Measurements from ENCODE around the gene STX12.
"Not testable (repeated sequence)": the region's sequence is repeated elsewhere in the genome, so short reads cannot be mapped to it uniquely, and the experiment has no call there.

STX12 gene

GRCh38 chr1:27775336-27775735, 2.3 kb downstream of the STX12 start:
- not testable (repeated sequence) for DNase-seq (ENCODE audit: low spot score)

- not testable (repeated sequence) for DNase-seq (ENCODE audit: low spot score)
Observed at GRCh38 chr1:27776276-27776675, 3.3 kb downstream of the STX12 start.

- no peak for DNase-seq (ENCODE audit: low spot score)
Observed at GRCh38 chr1:27778056-27778455, 5.0 kb downstream of the STX12 start.

GRCh38 chr1:27779122-27779521, 6.1 kb downstream of the STX12 start:
- no peak for DNase-seq (ENCODE audit: low spot score)

GRCh38 chr1:27782950-27783349, 9.9 kb downstream of the STX12 start:
- no peak for DNase-seq (ENCODE audit: low spot score)

- DNase-seq (ENCODE audit: low spot score), result no peak
Observed at GRCh38 chr1:27784700-27785099, 11.7 kb downstream of the STX12 start.

- DNase-seq (ENCODE audit: low spot score), result no peak
Observed at GRCh38 chr1:27785781-27786455, 12.9 kb downstream of the STX12 start.

GRCh38 chr1:27787895-27788294, 14.9 kb downstream of the STX12 start:
- no peak for DNase-seq (ENCODE audit: low spot score)

GRCh38 chr1:27789540-27790041, 16.6 kb downstream of the STX12 start:
- DNase-seq (ENCODE audit: low spot score), result no peak

GRCh38 chr1:27790270-27790669, 17.3 kb downstream of the STX12 start:
- DNase-seq (ENCODE audit: low spot score), result not testable (repeated sequence)

GRCh38 chr1:27795601-27796000, 22.6 kb downstream of the STX12 start:
- no peak for DNase-seq (ENCODE audit: low spot score)

GRCh38 chr1:27804791-27805190, 31.8 kb downstream of the STX12 start:
- DNase-seq (ENCODE audit: low spot score), result no peak

- DNase-seq (ENCODE audit: low spot score), result no peak
Observed at GRCh38 chr1:27806758-27807157, 33.7 kb downstream of the STX12 start.

GRCh38 chr1:27807385-27807784, 34.4 kb downstream of the STX12 start:
- no peak for DNase-seq (ENCODE audit: low spot score)

GRCh38 chr1:27808131-27808530, 35.1 kb downstream of the STX12 start:
- DNase-seq (ENCODE audit: low spot score), result not testable (repeated sequence)

GRCh38 chr1:27809883-27810282, 36.9 kb downstream of the STX12 start:
- DNase-seq (ENCODE audit: low spot score), result no peak

GRCh38 chr1:27811741-27812500, 38.9 kb downstream of the STX12 start:
- no peak for DNase-seq (ENCODE audit: low spot score)

- no peak for DNase-seq (ENCODE audit: low spot score)
Observed at GRCh38 chr1:27816921-27817630, 44.1 kb downstream of the STX12 start.

- no peak for DNase-seq (ENCODE audit: low spot score)
Observed at GRCh38 chr1:27821761-27822315, 48.8 kb downstream of the STX12 start.

GRCh38 chr1:27823784-27824183, 50.8 kb downstream of the STX12 start:
- DNase-seq (ENCODE audit: low spot score), result no peak

GRCh38 chr1:27824411-27824810, 51.4 kb downstream of the STX12 start:
- DNase-seq (ENCODE audit: low spot score), result no peak

GRCh38 chr1:27829339-27829960, 56.4 kb downstream of the STX12 start:
- DNase-seq (ENCODE audit: low spot score), result not testable (repeated sequence)
